ENCODE results near the gene MAPK10. TPM values are rescaled to one million over a fixed set of nuclear protein-coding genes. Genes with fewer than 3 reads are reported as not detected.

MAPK10 gene
- polyA plus RNA-seq, 3 donors: 0.36 TPM; not detected in 2

DNA sequence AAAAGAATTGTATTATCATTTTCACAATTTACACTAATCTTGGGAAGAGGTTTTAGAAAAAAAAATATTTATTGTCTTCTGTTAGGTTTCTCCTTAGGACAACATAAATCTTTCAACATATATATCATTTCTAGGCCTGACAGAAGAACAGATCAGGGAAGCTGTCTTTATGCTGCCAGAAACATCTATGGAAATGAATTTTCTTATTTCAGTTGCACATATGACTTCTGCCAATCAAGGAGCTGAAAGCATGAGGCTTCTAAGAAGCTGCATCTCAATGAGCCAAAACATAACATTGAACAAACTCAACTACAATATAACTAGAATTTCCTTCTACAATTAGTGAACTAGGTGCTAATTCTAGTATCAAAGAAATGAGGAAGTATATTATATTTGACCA is 258.4 kb downstream of the MAPK10 start:
- H3K4me3 ChIP-seq (replicated peaks in 1 of 3; ENCODE audit: low read depth in 2 of 3, low read length in 3 of 3): no peak overlapping the region
- intact Hi-C loops (cut with micrococcal nuclease): no loop called here
- H3K9me3 ChIP-seq (replicated peaks in 1 of 2; ENCODE audit: control insufficient read depth in 1 of 2, insufficient read depth in 1 of 2, low read length in 2 of 2): no peaks in the 10 kb centered on the region
- H4K20me1 ChIP-seq (ENCODE audit: insufficient read depth, low read length): no peaks in the 10 kb centered on the region
- no peaks in the 10 kb centered on the region for H3K9me3 Mint-ChIP-seq
- no peaks in the 10 kb centered on the region for H3K4me1 ChIP-seq (ENCODE audit: control insufficient read depth in 1 of 2, insufficient read depth in 2 of 2, low read length in 2 of 2)
- no peaks in the 10 kb centered on the region for H3K27me3 ChIP-seq (ENCODE audit: control insufficient read depth in 2 of 2, insufficient read depth in 2 of 2, low read length in 2 of 2)
- no peaks in the 10 kb centered on the region for H3K36me3 Mint-ChIP-seq
- H3K4me3 Mint-ChIP-seq: no peak overlapping the region
- no peaks in the 10 kb centered on the region for H3K27me3 Mint-ChIP-seq (ENCODE audit: low read depth in 3 of 3)
- H3K36me3 ChIP-seq (replicated peaks in 1 of 2; ENCODE audit: control insufficient read depth in 1 of 2, insufficient read depth in 2 of 2, low read length in 2 of 2): no peaks in the 10 kb centered on the region
- TF ChIP-seq, protein P1, sequence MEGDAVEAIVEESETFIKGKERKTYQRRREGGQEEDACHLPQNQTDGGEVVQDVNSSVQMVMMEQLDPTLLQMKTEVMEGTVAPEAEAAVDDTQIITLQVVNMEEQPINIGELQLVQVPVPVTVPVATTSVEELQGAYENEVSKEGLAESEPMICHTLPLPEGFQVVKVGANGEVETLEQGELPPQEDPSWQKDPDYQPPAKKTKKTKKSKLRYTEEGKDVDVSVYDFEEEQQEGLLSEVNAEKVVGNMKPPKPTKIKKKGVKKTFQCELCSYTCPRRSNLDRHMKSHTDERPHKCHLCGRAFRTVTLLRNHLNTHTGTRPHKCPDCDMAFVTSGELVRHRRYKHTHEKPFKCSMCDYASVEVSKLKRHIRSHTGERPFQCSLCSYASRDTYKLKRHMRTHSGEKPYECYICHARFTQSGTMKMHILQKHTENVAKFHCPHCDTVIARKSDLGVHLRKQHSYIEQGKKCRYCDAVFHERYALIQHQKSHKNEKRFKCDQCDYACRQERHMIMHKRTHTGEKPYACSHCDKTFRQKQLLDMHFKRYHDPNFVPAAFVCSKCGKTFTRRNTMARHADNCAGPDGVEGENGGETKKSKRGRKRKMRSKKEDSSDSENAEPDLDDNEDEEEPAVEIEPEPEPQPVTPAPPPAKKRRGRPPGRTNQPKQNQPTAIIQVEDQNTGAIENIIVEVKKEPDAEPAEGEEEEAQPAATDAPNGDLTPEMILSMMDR (IDR thresholded peaks at IDR 0.05): no peak
- H3K4me2 ChIP-seq (replicated peaks; ENCODE audit: extremely low read depth, low read length, poor library complexity, severe bottlenecking): no peak overlapping the region
- H3K79me2 ChIP-seq (ENCODE audit: insufficient read depth, low read length): no peaks in the 10 kb centered on the region
- no peak overlapping the region for H3K9ac ChIP-seq (ENCODE audit: insufficient read depth, low read length, poor library complexity, severe bottlenecking)
- no peak overlapping the region for H3K27ac ChIP-seq (ENCODE audit: low read depth in 1 of 2, low read length in 2 of 2)
- DNase-seq: no peak
- H3K4me1 Mint-ChIP-seq: no peaks in the 10 kb centered on the region
- no peak overlapping the region for H2AFZ ChIP-seq (ENCODE audit: insufficient read depth, low read depth, low read length, poor library complexity, severe bottlenecking)
- no peak overlapping the region for H3K27ac Mint-ChIP-seq

DNA sequence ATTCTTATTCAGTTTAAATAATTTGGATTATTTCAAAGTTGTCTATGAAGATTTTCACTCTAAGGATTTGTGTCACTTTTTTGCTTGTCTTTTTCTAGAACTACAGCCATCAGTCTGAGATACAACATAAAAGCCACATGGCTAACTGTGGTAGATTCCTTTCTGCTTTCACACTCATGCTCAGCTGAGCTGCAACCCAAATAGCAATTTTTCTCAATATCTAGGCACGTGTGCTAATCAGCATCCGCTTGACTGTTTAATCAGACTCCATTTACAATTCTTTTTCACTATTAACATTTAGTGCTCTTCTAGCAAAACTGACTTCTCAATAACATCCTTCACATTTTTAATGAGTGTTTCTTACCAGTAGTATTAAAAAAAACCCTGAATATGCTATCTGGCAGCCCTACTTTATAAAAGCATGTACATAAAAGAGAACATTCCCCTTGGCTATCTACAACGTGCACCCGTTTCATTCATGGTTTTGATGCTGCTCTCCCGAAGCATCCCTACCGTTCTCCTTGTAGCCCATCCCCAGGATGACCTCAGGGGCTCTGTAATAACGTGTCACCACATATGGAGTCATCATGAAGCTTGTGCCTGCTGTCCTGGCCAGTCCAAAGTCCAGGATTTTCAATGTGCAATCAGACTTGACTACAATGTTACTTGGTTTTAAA is 259.2 kb downstream of the MAPK10 start:
- DNase-seq: no peak
- Mint-ChIP-seq H3K4me1 (no peaks in the 10 kb centered on the region), H3K36me3 (no peaks in the 10 kb centered on the region), H3K27ac (no peak overlapping the region), H3K4me3 (no peak overlapping the region), H3K9me3 (no peaks in the 10 kb centered on the region), H3K27me3 (ENCODE audit: low read depth in 3 of 3) (no peaks in the 10 kb centered on the region)
- H3K27ac ChIP-seq (ENCODE audit: low read depth in 1 of 2, low read length in 2 of 2): no peak overlapping the region
- no peaks in the 10 kb centered on the region for H3K36me3 ChIP-seq (replicated peaks in 1 of 2; ENCODE audit: control insufficient read depth in 1 of 2, insufficient read depth in 2 of 2, low read length in 2 of 2)
- no peak overlapping the region for H3K4me3 ChIP-seq (replicated peaks in 1 of 3; ENCODE audit: low read depth in 2 of 3, low read length in 3 of 3)
- no peak overlapping the region for H3K9ac ChIP-seq (ENCODE audit: insufficient read depth, low read length, poor library complexity, severe bottlenecking)
- H3K79me2 ChIP-seq (ENCODE audit: insufficient read depth, low read length): no peaks in the 10 kb centered on the region
- TF ChIP-seq, protein P1 (IDR thresholded peaks at IDR 0.05): no peak
- no peaks in the 10 kb centered on the region for H3K27me3 ChIP-seq (ENCODE audit: control insufficient read depth in 2 of 2, insufficient read depth in 2 of 2, low read length in 2 of 2)
- 91% methylated on average over 7 of the region's 7 CpGs for WGBS (ENCODE audit: insufficient coverage)
- H4K20me1 ChIP-seq (ENCODE audit: insufficient read depth, low read length): no peaks in the 10 kb centered on the region
- no peak overlapping the region for H3K4me2 ChIP-seq (replicated peaks; ENCODE audit: extremely low read depth, low read length, poor library complexity, severe bottlenecking)
- H3K9me3 ChIP-seq (replicated peaks in 1 of 2; ENCODE audit: control insufficient read depth in 1 of 2, insufficient read depth in 1 of 2, low read length in 2 of 2): no peaks in the 10 kb centered on the region
- intact Hi-C loops (cut with micrococcal nuclease): no loop called here
- H2AFZ ChIP-seq (ENCODE audit: insufficient read depth, low read depth, low read length, poor library complexity, severe bottlenecking): no peak overlapping the region
- H3K4me1 ChIP-seq (ENCODE audit: control insufficient read depth in 1 of 2, insufficient read depth in 2 of 2, low read length in 2 of 2): no peaks in the 10 kb centered on the region
